PC-9 (cell line): ENCODE measurements around the gene FANCB.

Experiments used
- EZH2 ChIP-seq: fragments of 200-600 bp; sonication (generic); IDR thresholded peaks from 2 replicates; pipeline ENCODE4 v1.8.0; 2017; ENCODE audit warnings: antibody characterized with exemption, low read depth
- TF ChIP-seq, protein P1 (sequence below): fragments of 200-600 bp; sonication (generic); conservative IDR thresholded peaks from 2 replicates; pipeline ENCODE4 v1.6.1; 2017; ENCODE audit warnings: mixed run types, antibody characterized with exemption, mild to moderate bottlenecking, moderate library complexity

DNA sequence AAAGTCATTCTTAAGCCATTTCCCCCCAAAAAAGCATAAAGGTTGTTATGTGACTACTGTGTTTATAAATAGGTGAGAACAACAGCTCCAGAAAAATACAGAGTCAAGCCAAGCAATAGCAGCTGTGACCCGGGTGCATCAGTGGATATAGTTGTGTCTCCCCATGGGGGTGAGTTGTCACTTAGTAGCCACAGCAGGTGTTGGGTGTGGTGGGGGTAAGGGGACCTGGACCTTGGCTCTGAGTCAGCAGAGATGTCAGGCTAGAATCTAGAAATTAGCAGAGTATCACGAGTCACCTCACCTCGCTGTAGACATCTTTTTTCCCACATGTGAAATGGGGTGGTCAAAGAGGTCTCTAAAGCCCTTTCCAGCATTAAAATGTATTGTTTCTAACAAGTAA, 42.7 kb upstream of the FANCB start:
- TF ChIP-seq, protein P1, sequence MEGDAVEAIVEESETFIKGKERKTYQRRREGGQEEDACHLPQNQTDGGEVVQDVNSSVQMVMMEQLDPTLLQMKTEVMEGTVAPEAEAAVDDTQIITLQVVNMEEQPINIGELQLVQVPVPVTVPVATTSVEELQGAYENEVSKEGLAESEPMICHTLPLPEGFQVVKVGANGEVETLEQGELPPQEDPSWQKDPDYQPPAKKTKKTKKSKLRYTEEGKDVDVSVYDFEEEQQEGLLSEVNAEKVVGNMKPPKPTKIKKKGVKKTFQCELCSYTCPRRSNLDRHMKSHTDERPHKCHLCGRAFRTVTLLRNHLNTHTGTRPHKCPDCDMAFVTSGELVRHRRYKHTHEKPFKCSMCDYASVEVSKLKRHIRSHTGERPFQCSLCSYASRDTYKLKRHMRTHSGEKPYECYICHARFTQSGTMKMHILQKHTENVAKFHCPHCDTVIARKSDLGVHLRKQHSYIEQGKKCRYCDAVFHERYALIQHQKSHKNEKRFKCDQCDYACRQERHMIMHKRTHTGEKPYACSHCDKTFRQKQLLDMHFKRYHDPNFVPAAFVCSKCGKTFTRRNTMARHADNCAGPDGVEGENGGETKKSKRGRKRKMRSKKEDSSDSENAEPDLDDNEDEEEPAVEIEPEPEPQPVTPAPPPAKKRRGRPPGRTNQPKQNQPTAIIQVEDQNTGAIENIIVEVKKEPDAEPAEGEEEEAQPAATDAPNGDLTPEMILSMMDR, result no peak
- TF ChIP-seq EZH2, result no peak
